ENCODE measurements around the gene LAGE3.

The LAGE3 gene, protein sequence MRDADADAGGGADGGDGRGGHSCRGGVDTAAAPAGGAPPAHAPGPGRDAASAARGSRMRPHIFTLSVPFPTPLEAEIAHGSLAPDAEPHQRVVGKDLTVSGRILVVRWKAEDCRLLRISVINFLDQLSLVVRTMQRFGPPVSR

DNA sequence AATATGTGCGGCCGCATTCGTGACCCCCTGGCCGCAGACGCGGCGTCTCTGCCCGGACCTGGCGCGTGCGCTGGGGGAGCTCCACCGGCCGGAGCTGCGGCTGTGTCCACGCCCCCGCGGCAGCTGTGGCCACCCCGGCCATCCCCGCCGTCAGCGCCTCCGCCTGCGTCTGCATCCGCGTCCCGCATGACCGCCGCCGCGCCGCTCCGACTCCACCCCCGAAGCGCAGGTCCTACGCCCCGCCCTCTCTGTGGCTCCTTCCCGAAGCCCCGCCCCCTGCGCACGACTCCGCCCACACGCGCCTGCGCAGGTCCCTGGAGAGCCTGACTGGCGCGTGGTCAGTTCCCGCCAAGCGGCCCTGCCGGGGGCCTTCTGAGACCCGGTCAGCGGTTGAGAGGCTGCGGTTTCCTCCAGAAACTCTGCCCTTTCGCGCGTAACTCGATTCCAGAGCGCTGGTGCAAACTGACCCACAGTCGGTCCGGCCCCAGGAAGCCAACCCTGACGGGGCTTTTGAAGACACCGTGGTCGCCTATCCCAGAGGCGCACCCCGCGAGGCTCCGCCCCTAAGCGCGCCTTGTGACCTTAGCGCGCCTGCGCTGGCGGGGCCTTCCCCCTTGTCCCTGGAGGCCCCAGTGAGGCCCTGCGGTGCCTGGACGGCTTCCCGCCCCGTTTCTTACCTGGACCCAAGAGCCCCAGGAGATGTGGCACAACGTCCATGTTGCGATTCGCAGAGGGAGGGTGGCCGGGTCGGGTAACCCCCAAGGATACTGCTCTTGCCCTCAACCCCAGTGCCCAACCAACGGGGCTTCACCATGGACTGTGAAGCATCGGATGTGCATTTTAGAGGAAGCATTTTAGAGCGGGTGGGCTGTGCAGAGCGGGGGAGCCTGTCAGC, at the start of gene LAGE3:
Gene LAGE3, minus strand, starts transcription at position 554 of the 895 bp plus-strand sequence. Its CDS starts 366 bp downstream, at position 188.
- peak; percentile 91 for DNase-seq (ENCODE audit: extremely low spot score)
- POLR2A ChIA-PET, result interaction anchor here (0.6 to 1.0 kb wide), 3 partner anchors 10 to 33 kb away, joined by 3 to 5 read pairs (median 3); partner anchors contain the start of gene SLC10A3
- TF ChIP-seq, protein P1, sequence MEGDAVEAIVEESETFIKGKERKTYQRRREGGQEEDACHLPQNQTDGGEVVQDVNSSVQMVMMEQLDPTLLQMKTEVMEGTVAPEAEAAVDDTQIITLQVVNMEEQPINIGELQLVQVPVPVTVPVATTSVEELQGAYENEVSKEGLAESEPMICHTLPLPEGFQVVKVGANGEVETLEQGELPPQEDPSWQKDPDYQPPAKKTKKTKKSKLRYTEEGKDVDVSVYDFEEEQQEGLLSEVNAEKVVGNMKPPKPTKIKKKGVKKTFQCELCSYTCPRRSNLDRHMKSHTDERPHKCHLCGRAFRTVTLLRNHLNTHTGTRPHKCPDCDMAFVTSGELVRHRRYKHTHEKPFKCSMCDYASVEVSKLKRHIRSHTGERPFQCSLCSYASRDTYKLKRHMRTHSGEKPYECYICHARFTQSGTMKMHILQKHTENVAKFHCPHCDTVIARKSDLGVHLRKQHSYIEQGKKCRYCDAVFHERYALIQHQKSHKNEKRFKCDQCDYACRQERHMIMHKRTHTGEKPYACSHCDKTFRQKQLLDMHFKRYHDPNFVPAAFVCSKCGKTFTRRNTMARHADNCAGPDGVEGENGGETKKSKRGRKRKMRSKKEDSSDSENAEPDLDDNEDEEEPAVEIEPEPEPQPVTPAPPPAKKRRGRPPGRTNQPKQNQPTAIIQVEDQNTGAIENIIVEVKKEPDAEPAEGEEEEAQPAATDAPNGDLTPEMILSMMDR (IDR thresholded peaks at IDR 0.05; ENCODE audit: control extremely low read depth, extremely low read depth, low read depth, missing control alignments), result no peak
- CTCF ChIA-PET, result no interaction called here

DNA sequence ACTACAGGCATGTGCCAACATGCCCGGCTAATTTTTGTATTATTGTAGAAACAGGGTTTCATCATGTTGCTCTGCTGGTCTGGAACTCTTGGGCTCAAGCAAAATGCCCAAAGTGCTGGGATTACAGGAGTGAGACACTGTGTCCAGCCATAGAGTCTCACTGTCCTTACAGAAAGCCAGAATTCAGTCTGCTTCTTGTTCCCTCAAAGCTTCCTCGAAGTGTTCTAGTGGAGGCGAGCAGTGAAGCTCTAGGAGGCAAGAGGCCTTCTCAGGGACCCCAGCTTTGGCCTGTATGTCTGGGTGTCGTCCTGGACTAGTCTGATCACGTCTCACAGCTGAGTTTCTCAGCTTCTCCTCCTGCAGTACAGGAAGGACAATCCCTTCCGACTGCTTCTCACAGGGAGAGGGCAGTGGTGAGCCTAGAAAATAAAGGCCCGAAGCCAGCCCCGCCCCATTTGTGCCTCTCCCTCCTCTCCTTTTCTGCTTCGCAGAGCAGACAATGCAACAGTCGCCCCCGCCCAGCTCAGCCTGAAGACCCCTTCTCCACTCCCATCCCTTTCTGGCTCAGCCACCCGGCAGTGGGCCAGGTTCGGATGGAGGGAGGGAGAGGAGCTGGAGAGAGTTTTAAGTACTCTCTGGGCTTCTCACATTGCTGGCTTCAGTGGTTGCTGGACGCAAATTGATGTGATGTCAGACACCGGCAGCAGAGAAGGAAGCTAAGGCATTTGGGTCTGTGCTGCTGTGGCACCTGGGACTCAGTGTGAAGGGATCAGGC, 48.0 kb upstream of the LAGE3 start:
- ChIA-PET CTCF (interaction anchor here (0.7 to 2.6 kb wide), 23 partner anchors 9 to 461 kb away, joined by 3 to 27 read pairs (median 4); partner anchors contain the start of genes EMD and FLNA), POLR2A (no interaction called here)
- TF ChIP-seq, protein P1 (IDR thresholded peaks at IDR 0.05; ENCODE audit: control extremely low read depth, extremely low read depth, low read depth, missing control alignments), result peak; percentile 43
- DNase-seq (ENCODE audit: extremely low spot score), result peak; percentile 67

DNA sequence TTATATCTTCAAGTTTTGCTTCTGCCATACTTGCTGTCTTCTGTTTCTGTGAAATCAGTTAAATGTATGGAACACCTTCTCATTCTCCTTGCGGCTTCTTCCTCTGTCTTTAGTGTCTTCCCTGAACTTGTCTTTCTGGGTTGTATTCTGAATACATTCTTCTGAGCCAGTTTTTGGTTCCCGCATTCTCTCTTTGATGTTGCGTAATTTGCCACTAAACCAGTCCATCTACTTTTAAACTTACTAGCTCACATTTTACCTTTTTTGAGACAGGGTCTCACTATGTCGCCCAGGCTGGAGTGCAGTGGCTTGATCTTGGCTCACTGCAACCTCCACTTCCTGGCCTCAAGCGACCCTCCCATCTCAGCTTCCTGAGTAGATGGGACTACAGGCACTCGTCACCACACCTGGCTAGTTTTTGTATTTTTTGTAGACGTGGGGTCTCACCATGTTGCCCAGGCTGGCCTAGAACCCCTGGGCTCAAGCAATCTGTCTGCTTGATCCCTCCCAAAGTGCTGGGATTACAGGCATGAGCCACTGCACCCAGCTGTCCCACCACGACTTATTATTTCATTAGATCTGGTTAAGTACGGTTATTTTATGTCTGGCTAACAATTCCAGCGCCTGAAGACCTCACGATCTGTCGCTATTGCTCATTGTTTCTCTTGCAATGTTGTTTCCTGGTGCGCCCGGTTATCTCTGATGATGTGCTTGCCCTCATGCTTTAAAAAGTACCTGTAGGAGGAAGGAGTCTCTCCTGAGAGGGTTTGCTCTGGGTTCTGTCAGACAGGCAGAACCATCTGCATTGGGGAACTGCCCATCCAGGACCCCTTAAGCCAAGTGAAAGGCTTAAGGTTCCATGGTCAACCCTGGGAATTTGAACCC, 46.8 kb upstream of the LAGE3 start:
- ChIA-PET CTCF (interaction anchor here (1.0 to 2.4 kb wide), 7 partner anchors 8 to 147 kb away, joined by 3 to 9 read pairs (median 6); partner anchors contain the start of gene EMD), POLR2A (no interaction called here)
- TF ChIP-seq, protein P1 (IDR thresholded peaks at IDR 0.05; ENCODE audit: control extremely low read depth, extremely low read depth, low read depth, missing control alignments), result no peak
- DNase-seq (ENCODE audit: extremely low spot score), result no peak

DNA sequence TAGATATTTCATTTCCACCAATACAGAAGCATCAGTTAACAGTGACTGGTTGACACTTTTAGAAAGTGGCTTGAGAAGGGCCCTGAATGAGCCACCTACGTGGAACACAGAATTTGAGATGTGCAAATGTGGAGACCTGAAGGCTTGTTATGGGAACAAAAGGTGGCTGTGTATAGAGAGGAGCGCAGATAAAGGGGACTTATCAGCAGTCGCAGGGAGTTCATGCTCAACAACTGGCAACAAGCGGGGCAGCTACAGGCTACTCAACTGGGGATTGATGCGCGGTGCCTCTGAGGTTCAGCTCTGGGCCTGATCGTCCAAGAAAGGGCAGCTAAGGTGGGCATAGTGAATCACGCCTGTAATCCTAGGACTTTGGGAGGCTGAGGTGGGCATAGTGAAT, 40.3 kb upstream of the LAGE3 start:
- POLR2A ChIA-PET, result no interaction called here
- DNase-seq (ENCODE audit: extremely low spot score), result no peak
- CTCF ChIA-PET, result interaction anchor here (0.8 to 2.2 kb wide), 3 partner anchors 8 to 146 kb away, joined by 3 to 9 read pairs (median 3); no protein-coding TSS in a partner anchor
- TF ChIP-seq, protein P1 (IDR thresholded peaks at IDR 0.05; ENCODE audit: control extremely low read depth, extremely low read depth, low read depth, missing control alignments), result no peak

DNA sequence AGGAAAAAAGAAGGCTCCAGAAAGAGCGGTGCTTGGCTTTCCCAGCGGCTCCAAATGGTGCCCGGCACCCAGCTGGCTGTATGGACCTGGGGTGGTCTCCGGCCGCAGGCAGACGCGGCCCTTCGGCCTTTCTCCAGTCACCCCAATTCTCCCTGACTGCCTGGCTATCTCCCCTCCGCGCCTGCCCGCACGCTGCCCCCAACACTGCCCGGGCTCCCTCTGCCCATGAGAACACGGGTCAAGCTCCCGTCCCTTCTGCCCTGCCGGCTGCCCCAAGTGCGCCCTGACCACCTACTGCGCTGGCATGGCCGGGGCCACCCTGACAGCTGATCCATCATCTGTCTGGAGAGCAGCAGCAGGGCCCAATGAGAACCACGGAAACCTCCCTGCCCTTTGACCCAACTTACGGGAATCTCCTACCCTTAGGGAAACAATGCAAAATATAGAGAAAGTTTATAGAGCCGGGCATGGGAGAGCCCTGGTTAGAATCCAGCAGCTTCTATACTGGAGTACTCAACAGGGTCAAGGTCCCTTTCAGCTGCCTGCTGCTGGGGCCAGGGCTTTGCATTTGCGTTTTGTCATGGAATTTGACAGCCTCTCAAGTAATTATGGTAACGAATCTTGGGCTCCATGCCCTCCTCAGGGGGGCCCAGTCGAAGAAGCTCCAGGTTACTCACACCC, 38.2 kb upstream of the LAGE3 start:
- TF ChIP-seq, protein P1 (IDR thresholded peaks at IDR 0.05; ENCODE audit: control extremely low read depth, extremely low read depth, low read depth, missing control alignments), result no peak
- CTCF ChIA-PET, result interaction anchor here (0.7 to 2.2 kb wide), 4 partner anchors 10 to 144 kb away, joined by 3 to 9 read pairs (median 4); no protein-coding TSS in a partner anchor
- DNase-seq (ENCODE audit: extremely low spot score), result no peak
- POLR2A ChIA-PET, result no interaction called here
